Upper lobe of left lung (tissue), 4 donors: Measurements from ENCODE around the gene TMEM255A.

Experiments used
- EP300 ChIP-seq, 4 donors: sonication (generic); formaldehyde crosslinking; IDR thresholded peaks; one replicate each; pipeline ENCODE4 v1.5.1; 2017; ENCODE audit warnings: antibody characterized with exemption in 4 of 4, control low read depth in 2 of 4
- POLR2A ChIP-seq, 4 donors: fragments of 450-650 bp; IDR thresholded peaks; one replicate each; pipeline ENCODE4 v1.5.1; 2016 to 2017; ENCODE audit warnings: antibody characterized with exemption in 4 of 4, mild to moderate bottlenecking in 2 of 4
- POLR2AphosphoS5 ChIP-seq, 2 donors: sonication (generic); formaldehyde crosslinking; IDR thresholded peaks; one replicate each; pipeline ENCODE4 v1.5.1; 2017; ENCODE audit warnings: antibody characterized with exemption in 2 of 2
- TF ChIP-seq, protein P1 (sequence below), 6 experiments: fragments of 450-650 bp in 4 of 6; fragments of 200-600 bp in 2 of 6; sonication (generic) in 2 of 6; IDR thresholded peaks; one replicate each; pipeline ENCODE4 v1.5.1; 2016 to 2019; ENCODE audit warnings: antibody characterized with exemption in 6 of 6

DNA sequence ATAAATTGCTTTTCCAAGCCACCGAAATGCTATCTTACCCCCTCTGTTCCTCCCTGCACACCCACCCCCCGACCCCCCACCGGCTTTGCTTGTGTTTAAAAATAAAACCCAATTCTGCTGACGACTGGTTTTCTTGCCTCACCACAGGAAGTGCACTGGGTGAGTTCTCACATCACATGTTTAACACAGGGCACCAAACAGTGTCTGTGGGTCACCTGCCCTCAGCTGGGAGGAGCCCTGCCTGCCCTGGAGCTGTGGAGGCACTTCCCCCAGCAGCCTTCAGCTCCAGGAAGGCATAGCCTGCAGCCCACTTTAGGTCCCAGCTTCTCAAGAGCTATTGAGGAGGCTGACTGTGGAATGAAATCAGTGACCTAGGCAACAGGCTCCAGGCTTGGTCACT is 8.8 kb downstream of the TMEM255A start:
- TF ChIP-seq, protein P1, sequence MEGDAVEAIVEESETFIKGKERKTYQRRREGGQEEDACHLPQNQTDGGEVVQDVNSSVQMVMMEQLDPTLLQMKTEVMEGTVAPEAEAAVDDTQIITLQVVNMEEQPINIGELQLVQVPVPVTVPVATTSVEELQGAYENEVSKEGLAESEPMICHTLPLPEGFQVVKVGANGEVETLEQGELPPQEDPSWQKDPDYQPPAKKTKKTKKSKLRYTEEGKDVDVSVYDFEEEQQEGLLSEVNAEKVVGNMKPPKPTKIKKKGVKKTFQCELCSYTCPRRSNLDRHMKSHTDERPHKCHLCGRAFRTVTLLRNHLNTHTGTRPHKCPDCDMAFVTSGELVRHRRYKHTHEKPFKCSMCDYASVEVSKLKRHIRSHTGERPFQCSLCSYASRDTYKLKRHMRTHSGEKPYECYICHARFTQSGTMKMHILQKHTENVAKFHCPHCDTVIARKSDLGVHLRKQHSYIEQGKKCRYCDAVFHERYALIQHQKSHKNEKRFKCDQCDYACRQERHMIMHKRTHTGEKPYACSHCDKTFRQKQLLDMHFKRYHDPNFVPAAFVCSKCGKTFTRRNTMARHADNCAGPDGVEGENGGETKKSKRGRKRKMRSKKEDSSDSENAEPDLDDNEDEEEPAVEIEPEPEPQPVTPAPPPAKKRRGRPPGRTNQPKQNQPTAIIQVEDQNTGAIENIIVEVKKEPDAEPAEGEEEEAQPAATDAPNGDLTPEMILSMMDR (IDR thresholded peaks at IDR 0.05): no peak
- TF ChIP-seq EP300 (IDR thresholded peaks at IDR 0.05) (no peak), POLR2AphosphoS5 (IDR thresholded peaks at IDR 0.05) (peak in 1 of 2 donors; percentile 19), POLR2A (IDR thresholded peaks at IDR 0.05) (peak in 1 of 4 donors; percentile 24)
